Measurements from ENCODE around the gene RNF103. TPM values are rescaled to one million over a fixed set of nuclear protein-coding genes. Genes with fewer than 3 reads are reported as not detected.

The RNF103 gene
- total and polyA plus RNA-seq, 2 experiments from 2014 or later: 11.6 to 21.7 TPM

- no peaks in the 10 kb centered on the region for H3K9me3 ChIP-seq (ENCODE audit: low read depth)
- no peak overlapping the region for H3K4me3 ChIP-seq
- no peak overlapping the region for H3K9ac ChIP-seq
- no peaks in the 10 kb centered on the region for H4K20me1 ChIP-seq (ENCODE audit: insufficient read depth)
- DNase-seq: no peak
- H3F3A ChIP-seq (ENCODE audit: insufficient read depth): no peaks in the 10 kb centered on the region
- 65 to 74% methylated on average over 3 of the region's 3 CpGs for WGBS, 2 experiments (ENCODE audit: low coverage in 1 of 2, low lambda C conversion rate in 2 of 2, missing lambda C conversion rate in 2 of 2)
- in situ Hi-C loops (cut with MboI): no loop called here
- H3K27ac ChIP-seq: no peak overlapping the region
- H3K36me3 ChIP-seq (ENCODE audit: low read depth): no peaks in the 10 kb centered on the region
- no peaks in the 10 kb centered on the region for H3K79me2 ChIP-seq (ENCODE audit: insufficient read depth)
- TF ChIP-seq EZH2phosphoT487 (IDR thresholded peaks at IDR 0.05; ENCODE audit: insufficient read depth, low read depth) (no peak), EZH2 (IDR thresholded peaks at IDR 0.05; ENCODE audit: insufficient read depth, poor library complexity, severe bottlenecking) (no peak)
- H2AFZ ChIP-seq: no peak overlapping the region
- no peaks in the 10 kb centered on the region for H3K4me1 ChIP-seq (ENCODE audit: insufficient read depth)
- H3K27me3 ChIP-seq (replicated peaks; ENCODE audit: insufficient read depth): no peaks in the 10 kb centered on the region
- H3K9me2 ChIP-seq (ENCODE audit: insufficient read depth): no peaks in the 10 kb centered on the region
- H3K4me2 ChIP-seq (ENCODE audit: unreplicated experiment): no peak overlapping the region
Observed at GRCh38 chr2:86661333-86661732, 37.7 kb upstream of the RNF103 start.

DNA sequence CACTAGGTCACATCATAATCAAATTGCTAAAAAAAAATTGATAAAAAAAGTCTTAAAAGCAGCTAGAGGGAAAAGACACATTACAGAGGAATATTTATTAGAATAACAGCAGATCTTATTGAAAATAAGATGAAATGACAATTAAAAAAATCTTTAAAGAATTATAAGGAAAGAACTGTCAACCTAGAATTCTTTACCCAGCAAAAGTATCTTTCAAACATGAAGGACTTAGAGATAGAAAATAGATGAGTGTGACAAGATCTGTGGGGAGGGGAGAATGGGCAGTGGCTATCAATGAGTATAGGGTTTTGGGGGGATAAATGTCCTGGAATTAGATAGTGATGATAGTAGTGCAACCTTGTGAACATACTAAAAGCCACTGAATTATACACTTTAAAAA lies 26.5 kb upstream of the RNF103 start:
- Histone ChIP-seq H3F3A (ENCODE audit: insufficient read depth) (no peaks in the 10 kb centered on the region), H3K4me1 (ENCODE audit: insufficient read depth) (no peaks in the 10 kb centered on the region), H3K27ac (no peak overlapping the region), H2AFZ (no peak overlapping the region), H3K79me2 (ENCODE audit: insufficient read depth) (no peaks in the 10 kb centered on the region), H3K27me3 (replicated peaks; ENCODE audit: insufficient read depth) (no peaks in the 10 kb centered on the region), H3K9ac (no peak overlapping the region), H3K36me3 (ENCODE audit: low read depth) (no peaks in the 10 kb centered on the region), H3K4me2 (ENCODE audit: unreplicated experiment) (no peak overlapping the region), H3K9me3 (ENCODE audit: low read depth) (no peaks in the 10 kb centered on the region), H4K20me1 (ENCODE audit: insufficient read depth) (no peaks in the 10 kb centered on the region), H3K9me2 (ENCODE audit: insufficient read depth) (no peaks in the 10 kb centered on the region), H3K4me3 (no peak overlapping the region)
- no peak for DNase-seq
- in situ Hi-C loops (cut with MboI): no loop called here
- no peak for TF ChIP-seq EZH2phosphoT487 (IDR thresholded peaks at IDR 0.05; ENCODE audit: insufficient read depth, low read depth)
- no peak for TF ChIP-seq EZH2 (IDR thresholded peaks at IDR 0.05; ENCODE audit: insufficient read depth, poor library complexity, severe bottlenecking)

DNA sequence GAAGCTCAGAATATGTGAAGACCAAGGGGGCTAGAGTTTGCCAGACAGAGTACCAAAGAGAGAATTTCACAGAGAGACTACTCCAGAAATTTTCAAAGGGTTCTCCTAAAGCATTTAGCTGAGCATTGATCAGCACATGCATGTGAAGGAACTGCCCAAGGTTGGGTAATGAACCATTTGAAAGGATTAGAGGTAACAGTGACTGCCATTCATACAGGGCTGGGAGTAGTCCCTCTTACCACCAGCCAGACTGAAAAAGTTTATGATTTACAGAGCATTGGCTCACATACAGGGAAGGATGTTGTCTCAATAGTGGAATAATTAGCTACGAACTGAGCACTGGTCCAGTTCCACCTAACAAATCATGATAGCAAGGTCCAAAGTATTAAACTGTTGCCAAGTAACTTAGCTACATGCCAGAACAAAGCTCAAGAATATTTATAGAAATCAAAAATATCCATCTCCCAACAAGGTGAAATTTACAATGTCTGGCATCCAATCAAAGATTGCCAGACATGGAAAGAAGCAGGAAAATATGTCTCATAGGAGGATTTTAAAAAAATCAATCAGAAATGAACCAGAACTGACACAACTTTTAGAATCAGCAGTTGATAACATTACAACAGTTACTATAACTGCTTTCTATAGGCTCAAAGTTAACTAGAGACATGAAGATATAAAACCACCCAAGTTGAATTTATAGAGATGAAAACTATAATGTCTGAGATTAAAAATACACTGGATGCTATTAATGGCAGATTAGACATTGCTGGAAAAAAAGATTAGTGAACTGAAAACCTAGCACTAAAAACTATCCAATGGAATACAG lies 25.7 kb upstream of the RNF103 start:
- Histone ChIP-seq H3K36me3 (ENCODE audit: low read depth) (no peaks in the 10 kb centered on the region), H3K9me3 (ENCODE audit: low read depth) (no peaks in the 10 kb centered on the region), H3K9ac (no peak overlapping the region), H3K9me2 (ENCODE audit: insufficient read depth) (no peaks in the 10 kb centered on the region), H3K4me1 (ENCODE audit: insufficient read depth) (no peaks in the 10 kb centered on the region), H3K27ac (no peak overlapping the region), H3K79me2 (ENCODE audit: insufficient read depth) (no peaks in the 10 kb centered on the region), H4K20me1 (ENCODE audit: insufficient read depth) (no peaks in the 10 kb centered on the region), H3K4me3 (no peak overlapping the region), H2AFZ (no peak overlapping the region), H3F3A (ENCODE audit: insufficient read depth) (no peaks in the 10 kb centered on the region), H3K27me3 (replicated peaks; ENCODE audit: insufficient read depth) (no peaks in the 10 kb centered on the region), H3K4me2 (ENCODE audit: unreplicated experiment) (no peak overlapping the region)
- no peak for TF ChIP-seq EZH2 (IDR thresholded peaks at IDR 0.05; ENCODE audit: insufficient read depth, poor library complexity, severe bottlenecking)
- no peak for TF ChIP-seq EZH2phosphoT487 (IDR thresholded peaks at IDR 0.05; ENCODE audit: insufficient read depth, low read depth)
- DNase-seq: no peak
- 42 to 43% methylated on average over 1 of the region's 1 CpG for WGBS, 2 experiments (ENCODE audit: low coverage in 1 of 2, low lambda C conversion rate in 2 of 2, missing lambda C conversion rate in 2 of 2)
- in situ Hi-C loops (cut with MboI): no loop called here

DNA sequence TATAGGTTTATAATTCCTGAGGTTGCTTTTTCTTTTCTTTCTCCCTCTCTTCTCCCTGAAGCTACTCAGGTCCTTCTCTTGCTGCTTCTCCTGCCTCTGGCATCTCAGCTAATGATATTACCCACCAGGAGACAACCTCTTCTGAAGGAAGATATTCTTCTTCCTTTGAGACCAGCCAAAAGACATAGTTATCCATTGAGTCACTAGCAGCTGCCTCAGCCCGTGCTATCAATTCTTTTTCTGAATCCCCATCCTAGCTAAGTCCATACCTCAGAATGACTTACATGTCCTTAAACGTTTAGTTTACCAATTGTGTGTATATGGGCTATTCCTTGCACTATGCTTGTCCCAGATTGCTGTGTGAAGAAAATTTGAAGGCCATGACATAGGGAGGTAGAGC lies 25.0 kb upstream of the RNF103 start:
- H2AFZ ChIP-seq: no peak overlapping the region
- TF ChIP-seq EZH2phosphoT487 (IDR thresholded peaks at IDR 0.05; ENCODE audit: insufficient read depth, low read depth) (no peak), EZH2 (IDR thresholded peaks at IDR 0.05; ENCODE audit: insufficient read depth, poor library complexity, severe bottlenecking) (no peak)
- no peaks in the 10 kb centered on the region for H3F3A ChIP-seq (ENCODE audit: insufficient read depth)
- H3K4me2 ChIP-seq (ENCODE audit: unreplicated experiment): no peak overlapping the region
- H3K9ac ChIP-seq: no peak overlapping the region
- H3K4me3 ChIP-seq: no peak overlapping the region
- DNase-seq: no peak
- no peaks in the 10 kb centered on the region for H3K9me2 ChIP-seq (ENCODE audit: insufficient read depth)
- H3K9me3 ChIP-seq (ENCODE audit: low read depth): no peaks in the 10 kb centered on the region
- in situ Hi-C loops (cut with MboI): no loop called here
- no peak overlapping the region for H3K27ac ChIP-seq
- H3K36me3 ChIP-seq (ENCODE audit: low read depth): no peaks in the 10 kb centered on the region
- no peaks in the 10 kb centered on the region for H3K27me3 ChIP-seq (replicated peaks; ENCODE audit: insufficient read depth)
- no peaks in the 10 kb centered on the region for H4K20me1 ChIP-seq (ENCODE audit: insufficient read depth)
- H3K4me1 ChIP-seq (ENCODE audit: insufficient read depth): no peaks in the 10 kb centered on the region
- H3K79me2 ChIP-seq (ENCODE audit: insufficient read depth): no peaks in the 10 kb centered on the region
- WGBS, 2 experiments (ENCODE audit: low coverage in 1 of 2, low lambda C conversion rate in 2 of 2, missing lambda C conversion rate in 2 of 2): 2 to 6% methylated on average over 2 of the region's 2 CpGs

Measured in GM23248 (cell line).